Endothelial cell (in vitro differentiated cells): ENCODE data around the gene MESD. TPM values are rescaled to one million over a fixed set of nuclear protein-coding genes. Genes with fewer than 3 reads are reported as not detected.
"Not testable (repeated sequence)": the region's sequence is repeated elsewhere in the genome, so short reads cannot be mapped to it uniquely, and the experiment has no call there.

Source experiments
- DNase-seq: peaks from one replicate; pipeline ENCODE4 v3.0.0; 2021; ENCODE audit warnings: low spot score
- H3K27ac Mint-ChIP-seq: one replicate; pipeline ENCODE4 v1.8.0; 2021; ENCODE audit warnings: mixed read lengths, inconsistent platforms; ENCODE audit not compliant: unreplicated experiment
- H3K27me3 Mint-ChIP-seq: one replicate; pipeline ENCODE4 v1.8.0; 2021; ENCODE audit warnings: mild to moderate bottlenecking, moderate library complexity, mixed read lengths, inconsistent platforms; ENCODE audit not compliant: unreplicated experiment
- H3K36me3 Mint-ChIP-seq: one replicate; pipeline ENCODE4 v1.8.0; 2021; ENCODE audit warnings: mild to moderate bottlenecking, low read depth, mixed read lengths, inconsistent platforms; ENCODE audit not compliant: unreplicated experiment
- H3K4me1 Mint-ChIP-seq: one replicate; pipeline ENCODE4 v1.8.0; 2021; ENCODE audit warnings: mild to moderate bottlenecking, mixed read lengths, inconsistent platforms; ENCODE audit not compliant: unreplicated experiment
- H3K4me3 Mint-ChIP-seq: one replicate; pipeline ENCODE4 v1.8.0; 2021; ENCODE audit warnings: mild to moderate bottlenecking, mixed read lengths, inconsistent platforms; ENCODE audit not compliant: unreplicated experiment
- H3K9me3 Mint-ChIP-seq: one replicate; pipeline ENCODE4 v1.8.0; 2021; ENCODE audit warnings: mixed read lengths, inconsistent platforms; ENCODE audit not compliant: unreplicated experiment
- total RNA-seq: library from RNA; stranded (reverse); fragmentation: NEBNext Ultra II Directional; extraction: Animal tissue kit (Norgen Biotek cat#: 25700); gene quantifications from one replicate; pipeline ENCODE4 v1.2.1, GENCODE V29; 2021; ENCODE audit not compliant: unreplicated experiment
- TF ChIP-seq, protein P1 (sequence below): fragments of 200-600 bp; sonication (generic); IDR thresholded peaks from one replicate; pipeline ENCODE4 v1.5.0; 2021; ENCODE audit warnings: antibody characterized with exemption; ENCODE audit not compliant: unreplicated experiment

MESD gene
- total RNA-seq, 1 donor from 2014 or later = 35.7 TPM

DNA sequence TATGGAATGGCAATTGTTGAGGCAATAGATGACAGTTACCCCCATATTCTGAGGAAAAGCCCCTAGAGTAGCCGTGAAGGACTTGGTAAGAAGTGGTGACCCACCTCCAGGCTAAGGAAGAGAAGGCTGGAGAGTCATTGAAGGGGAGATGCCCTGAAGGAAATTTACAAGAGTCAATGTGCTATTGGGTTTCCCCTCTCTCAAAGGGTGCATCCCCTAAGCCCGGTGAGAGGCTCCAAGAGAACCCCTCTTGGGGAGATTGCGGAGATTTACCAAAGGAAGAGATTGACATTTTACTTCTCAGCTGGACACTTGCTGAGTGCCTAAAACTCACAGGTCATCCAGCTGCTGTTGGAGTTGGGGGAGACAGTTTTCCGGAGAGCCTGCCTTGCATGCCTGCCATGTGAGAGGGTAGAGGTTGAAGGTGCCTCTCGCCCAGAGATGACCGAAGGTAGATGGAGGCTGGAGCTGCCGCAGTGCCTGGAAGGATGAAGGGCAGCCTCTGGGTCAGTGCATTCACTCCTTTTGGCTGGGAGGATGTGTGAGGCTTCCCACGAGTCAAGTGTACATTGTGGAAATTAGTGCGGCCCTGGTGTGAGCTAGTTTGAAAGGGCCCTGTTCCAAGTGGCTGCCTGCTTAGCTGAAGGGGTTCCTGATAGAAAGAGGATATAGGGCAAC, 30.7 kb downstream of the MESD start:
- Mint-ChIP-seq H3K27me3 (peaks cover 4% of the 10 kb centered on the region), H3K4me3 (no peak overlapping the region), H3K36me3 (peaks cover 11% of the 10 kb centered on the region), H3K27ac (no peak overlapping the region), H3K9me3 (no peaks in the 10 kb centered on the region), H3K4me1 (peaks cover 9% of the 10 kb centered on the region)
- no peak for DNase-seq
- TF ChIP-seq, protein P1, sequence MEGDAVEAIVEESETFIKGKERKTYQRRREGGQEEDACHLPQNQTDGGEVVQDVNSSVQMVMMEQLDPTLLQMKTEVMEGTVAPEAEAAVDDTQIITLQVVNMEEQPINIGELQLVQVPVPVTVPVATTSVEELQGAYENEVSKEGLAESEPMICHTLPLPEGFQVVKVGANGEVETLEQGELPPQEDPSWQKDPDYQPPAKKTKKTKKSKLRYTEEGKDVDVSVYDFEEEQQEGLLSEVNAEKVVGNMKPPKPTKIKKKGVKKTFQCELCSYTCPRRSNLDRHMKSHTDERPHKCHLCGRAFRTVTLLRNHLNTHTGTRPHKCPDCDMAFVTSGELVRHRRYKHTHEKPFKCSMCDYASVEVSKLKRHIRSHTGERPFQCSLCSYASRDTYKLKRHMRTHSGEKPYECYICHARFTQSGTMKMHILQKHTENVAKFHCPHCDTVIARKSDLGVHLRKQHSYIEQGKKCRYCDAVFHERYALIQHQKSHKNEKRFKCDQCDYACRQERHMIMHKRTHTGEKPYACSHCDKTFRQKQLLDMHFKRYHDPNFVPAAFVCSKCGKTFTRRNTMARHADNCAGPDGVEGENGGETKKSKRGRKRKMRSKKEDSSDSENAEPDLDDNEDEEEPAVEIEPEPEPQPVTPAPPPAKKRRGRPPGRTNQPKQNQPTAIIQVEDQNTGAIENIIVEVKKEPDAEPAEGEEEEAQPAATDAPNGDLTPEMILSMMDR = no peak

DNA sequence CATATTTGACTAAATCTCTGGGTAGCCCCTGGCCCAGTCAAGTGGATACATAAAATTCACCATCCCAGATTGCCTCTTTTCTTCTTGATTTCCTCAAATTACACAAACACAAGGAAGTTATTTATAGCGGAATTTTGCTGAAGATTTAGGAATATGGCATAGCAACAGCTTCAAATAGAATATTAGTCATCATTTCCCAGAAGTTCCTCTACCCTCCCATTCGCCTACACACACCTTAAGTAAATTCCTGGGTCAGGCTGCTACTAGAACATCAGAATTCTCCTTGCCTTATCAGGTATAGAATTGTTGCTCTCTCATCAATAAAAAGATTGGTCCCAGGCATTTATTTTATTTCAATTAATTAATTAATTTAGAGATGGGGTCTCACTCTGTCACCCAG, 31.6 kb downstream of the MESD start:
- no peak overlapping the region for H3K4me3 Mint-ChIP-seq
- TF ChIP-seq, protein P1 = no peak
- H3K27me3 Mint-ChIP-seq = peaks cover 4% of the 10 kb centered on the region
- peaks cover 11% of the 10 kb centered on the region for H3K36me3 Mint-ChIP-seq
- no peak overlapping the region for H3K27ac Mint-ChIP-seq
- no peak for DNase-seq
- no peaks in the 10 kb centered on the region for H3K9me3 Mint-ChIP-seq
- peaks cover 9% of the 10 kb centered on the region for H3K4me1 Mint-ChIP-seq

DNA sequence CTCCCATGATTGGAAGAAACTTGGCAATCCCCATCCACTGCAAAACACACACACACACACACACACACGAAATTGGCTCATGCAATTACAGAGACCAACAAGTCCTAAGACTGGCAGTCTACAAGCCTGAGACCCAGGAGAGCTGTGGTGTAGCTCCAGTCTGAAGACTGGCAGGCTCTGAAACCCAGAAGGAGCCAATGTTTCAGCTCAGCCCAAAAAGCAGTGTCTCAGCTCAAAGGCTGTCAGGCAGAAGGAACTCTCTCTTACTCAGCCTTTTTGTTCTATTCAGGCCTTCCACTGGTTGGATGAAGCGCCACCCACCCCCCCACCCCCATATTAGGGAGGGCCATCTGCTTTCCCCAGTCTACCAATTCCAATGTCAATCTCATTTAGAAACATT, 32.1 kb downstream of the MESD start:
- Mint-ChIP-seq H3K9me3 (no peaks in the 10 kb centered on the region), H3K27ac (no peak overlapping the region), H3K4me1 (peaks cover 9% of the 10 kb centered on the region), H3K4me3 (no peak overlapping the region), H3K36me3 (peaks cover 15% of the 10 kb centered on the region), H3K27me3 (peaks cover 4% of the 10 kb centered on the region)
- TF ChIP-seq, protein P1 = no peak
- DNase-seq = no peak

DNA sequence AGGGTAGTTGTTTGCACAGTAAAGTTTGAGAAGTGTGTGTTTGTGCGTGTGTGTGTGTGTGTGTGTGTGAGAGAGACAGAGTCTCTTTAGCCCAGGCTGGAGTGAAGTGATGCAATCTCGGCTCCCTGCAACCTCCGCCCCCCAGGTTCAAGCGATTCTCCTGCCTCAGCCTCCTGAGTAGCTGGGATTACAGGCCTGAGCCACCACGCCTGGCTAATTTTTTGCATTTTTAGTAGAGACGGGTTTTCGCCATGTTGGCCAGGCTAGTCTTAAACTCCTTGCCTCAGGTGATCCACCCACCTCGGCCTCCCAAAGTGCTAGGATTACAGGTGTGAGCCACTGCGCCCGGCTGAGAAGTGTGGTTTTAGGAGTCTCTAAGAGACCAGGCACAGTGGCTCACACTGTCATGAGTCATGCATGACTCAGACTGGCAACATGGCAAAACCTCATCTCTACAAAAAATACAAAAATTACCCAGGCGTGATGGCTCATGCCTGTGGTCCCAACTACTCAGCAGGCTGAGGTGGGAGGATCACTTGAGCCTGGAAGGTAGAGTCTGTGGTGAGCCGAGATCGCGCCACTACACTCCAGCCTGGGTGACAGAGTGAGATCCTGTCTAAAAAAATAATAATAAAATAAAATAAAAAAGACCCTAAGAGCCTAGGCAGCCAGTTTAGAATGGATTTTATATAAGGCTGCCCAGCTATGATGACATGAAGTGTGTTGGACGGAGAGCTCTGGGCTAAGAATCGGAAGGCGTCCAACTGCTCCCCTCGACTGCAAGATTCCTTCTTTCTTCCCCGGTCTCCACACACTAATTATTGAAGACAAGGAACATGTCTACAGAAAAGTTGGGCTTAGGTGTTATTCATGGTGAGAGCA, 33.8 kb downstream of the MESD start:
- H3K36me3 Mint-ChIP-seq = peaks cover 19% of the 10 kb centered on the region
- not testable (repeated sequence) for H3K27me3 Mint-ChIP-seq, DNase-seq, H3K4me3 Mint-ChIP-seq, H3K4me1 Mint-ChIP-seq, H3K9me3 Mint-ChIP-seq
- peak overlapping the region; percentile 4 for H3K27ac Mint-ChIP-seq

DNA sequence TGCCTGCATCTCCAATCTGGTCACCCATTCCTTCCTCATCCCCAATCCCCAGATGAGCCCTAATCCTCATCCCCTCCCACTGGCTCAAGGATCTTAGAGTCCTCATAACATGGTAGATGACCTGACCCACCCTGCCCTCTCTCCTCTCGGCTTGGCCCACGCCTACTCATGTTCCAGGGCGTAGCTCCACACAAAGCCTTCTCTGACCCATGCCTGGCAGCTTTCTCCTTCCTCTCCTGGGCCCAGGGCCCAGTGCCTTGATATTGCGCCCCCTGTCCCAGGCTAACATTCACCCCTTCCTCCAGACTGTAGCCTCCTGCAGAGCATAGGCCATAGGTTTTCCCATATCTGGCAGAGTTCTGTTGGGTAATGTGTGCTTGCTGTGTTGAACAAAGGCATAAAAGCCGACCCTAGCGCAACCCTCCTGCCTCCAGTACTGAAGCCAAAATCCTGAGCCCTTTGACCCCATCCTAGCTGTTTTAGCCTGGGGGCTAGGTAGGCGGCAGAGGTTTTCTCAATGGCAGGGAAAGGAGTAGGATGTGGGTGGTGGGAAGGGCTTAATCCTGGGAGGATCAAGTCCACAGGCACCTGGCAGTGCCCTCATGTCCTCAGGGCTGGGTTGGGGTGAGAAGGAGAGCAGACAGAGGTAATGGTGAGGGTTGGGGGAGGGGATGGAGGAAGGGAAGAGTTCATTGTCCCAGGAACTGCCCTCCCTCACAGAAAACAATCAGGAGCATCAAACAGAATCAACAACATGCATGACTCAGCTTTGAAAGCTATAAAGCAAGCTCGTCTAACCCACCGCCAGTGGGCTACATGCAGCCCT, 35.5 kb downstream of the MESD start:
- Mint-ChIP-seq H3K9me3 (no peaks in the 10 kb centered on the region), H3K27me3 (peaks cover 2% of the 10 kb centered on the region), H3K27ac (no peak overlapping the region), H3K36me3 (peaks cover 26% of the 10 kb centered on the region), H3K4me1 (peaks cover 9% of the 10 kb centered on the region), H3K4me3 (no peak overlapping the region)
- TF ChIP-seq, protein P1 = no peak
- DNase-seq = no peak
